Measurements from ENCODE around the gene PTPRG. TPM values are rescaled to one million over a fixed set of nuclear protein-coding genes. Genes with fewer than 3 reads are reported as not detected.

Gene PTPRG
- total RNA-seq, 1 experiment from 2014 or later, result 69.3 TPM

GRCh38 chr3:62229908-62230307 is 668.5 kb downstream of the PTPRG start:
- H3K18ac ChIP-seq (ENCODE audit: insufficient read length, low read depth, low read length), result no peak overlapping the region
- no peaks in the 10 kb centered on the region for H3K4me1 ChIP-seq (ENCODE audit: insufficient read depth, low read length)
- H3K23ac ChIP-seq (ENCODE audit: insufficient read length, low read depth, low read length), result no peak overlapping the region
- Mint-ChIP-seq H3K27ac (0 out of 7 replicates have a peak overlapping the region, but pooled peaks of 1 of the 3 experiments have one; percentile 59), H3K9me3 (no peaks in the 10 kb centered on the region), H3K27me3 (ENCODE audit: low read depth) (no peaks in the 10 kb centered on the region), H3K4me1 (peaks cover 24 to 30% of the 10 kb centered on the region in 2 experiments), H3K4me3 (no peak overlapping the region), H3K36me3 (ENCODE audit: insufficient read depth in 1 of 3, low read depth in 3 of 3) (peaks cover 6 to 13% (median 13%) of the 10 kb centered on the region in 3 experiments; a peak in 5 of 7 replicates)
- no peak overlapping the region for H2BK12ac ChIP-seq (ENCODE audit: insufficient read length, low read depth, low read length)
- H3K4me2 ChIP-seq (ENCODE audit: insufficient read depth, insufficient read length, low read length), result no peak overlapping the region
- no peak overlapping the region for H3K14ac ChIP-seq (ENCODE audit: insufficient read depth, low read length)
- no peak overlapping the region for H2BK5ac ChIP-seq (ENCODE audit: insufficient read length, low read length)
- H3K27me3 ChIP-seq (ENCODE audit: insufficient read depth, low read length), result no peaks in the 10 kb centered on the region
- peaks cover 3% of the 10 kb centered on the region for H3K23me2 ChIP-seq (ENCODE audit: insufficient read length, low read depth, low read length, poor library complexity, severe bottlenecking)
- no peak overlapping the region for H2AFZ ChIP-seq (ENCODE audit: low read length)
- H3K9me3 ChIP-seq (ENCODE audit: control insufficient read depth, low read depth, low read length), result no peaks in the 10 kb centered on the region
- no peak overlapping the region for H3K27ac ChIP-seq (ENCODE audit: insufficient read length, low read depth, low read length)
- no peaks in the 10 kb centered on the region for H3K79me1 ChIP-seq (ENCODE audit: insufficient read depth, low read depth, low read length, poor library complexity, severe bottlenecking)
- H3T11ph ChIP-seq (ENCODE audit: low read length), result no peak overlapping the region
- no peak for DNase-seq
- WGBS (ENCODE audit: extremely low coverage, insufficient read length, low lambda C conversion rate), result no CpG with 5 or more reads among the region's 1 CpG
- no peak overlapping the region for H3K4ac ChIP-seq (ENCODE audit: low read depth, low read length)
- no peak overlapping the region for H4K8ac ChIP-seq (replicated peaks; ENCODE audit: insufficient read length, low read depth, low read length)
- no peak overlapping the region for H2AK5ac ChIP-seq (ENCODE audit: insufficient read length, low read length)
- TF ChIP-seq CTCF (conservative IDR thresholded peaks at IDR 0.05), result peak; percentile 64
- no peaks in the 10 kb centered on the region for H3K79me2 ChIP-seq (ENCODE audit: insufficient read depth, low read length)
- no peak overlapping the region for H4K5ac ChIP-seq (ENCODE audit: insufficient read length, low read depth, low read length)
- H2BK20ac ChIP-seq (ENCODE audit: low read depth, low read length, poor library complexity, severe bottlenecking), result no peak overlapping the region
- no peak overlapping the region for H3K9ac ChIP-seq (ENCODE audit: extremely low read depth, insufficient read length, low read length)
- H4K20me1 ChIP-seq (ENCODE audit: control insufficient read depth, insufficient read depth, insufficient read length), result no peaks in the 10 kb centered on the region
- no peak overlapping the region for H2BK120ac ChIP-seq (ENCODE audit: low read depth, low read length, poor library complexity, severe bottlenecking)
- no peak overlapping the region for H4K91ac ChIP-seq (ENCODE audit: insufficient read length, low read depth, low read length)
- no peak overlapping the region for H2BK15ac ChIP-seq (ENCODE audit: low read depth, low read length)
- H3K56ac ChIP-seq (ENCODE audit: insufficient read length, low read depth, low read length), result no peak overlapping the region
